Glomerular endothelial cell (primary cell): ENCODE data around the gene KIF15. TPM values are rescaled to one million over a fixed set of nuclear protein-coding genes. Genes with fewer than 3 reads are reported as not detected.
A peak's percentile ranks its signal among the peaks of the same experiment; 100 is the strongest.

Experiments
- DNase-seq: peaks from one replicate; pipeline ENCODE4 v3.0.0-alpha.2; 2011; ENCODE audit warnings: low read depth, low spot score; ENCODE audit errors: extremely low read depth
- total RNA-seq: library from RNA; depleted of rRNA; stranded (reverse); fragments of >200 nt; gene quantifications from 2 replicates; pipeline ENCODE4 v1.2.3, GENCODE V29; 2015

KIF15 gene
- total RNA-seq, 1 donor from 2014 or later: 3.7 TPM

- DNase-seq: no peak
Measured at GRCh38 chr3:44877333-44877732, 115.7 kb downstream of the KIF15 start.

DNA sequence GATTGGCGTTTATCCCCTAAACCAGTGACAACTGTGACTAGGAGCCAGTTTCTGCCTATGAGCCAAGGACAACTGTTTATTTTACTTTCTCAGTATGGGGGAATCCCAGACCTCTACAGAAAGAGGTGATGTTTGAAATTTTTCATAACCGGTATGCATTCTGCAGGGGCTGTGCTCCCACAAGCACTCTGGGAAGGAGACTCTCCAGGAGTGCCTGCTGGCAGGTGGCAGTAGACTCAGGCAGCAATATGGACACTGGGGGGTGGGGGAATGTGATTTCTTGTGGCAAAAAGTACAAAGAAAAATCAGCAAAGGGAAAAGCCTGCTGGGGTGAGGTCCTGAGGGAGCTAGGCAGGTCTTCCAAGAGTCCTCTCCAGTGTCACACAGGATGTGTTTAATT, 118.7 kb downstream of the KIF15 start:
- DNase-seq: no peak

GRCh38 chr3:44883213-44883955, 121.8 kb downstream of the KIF15 start:
- DNase-seq: no peak

GRCh38 chr3:44883999-44884431, 122.4 kb downstream of the KIF15 start:
- peak; percentile 67 for DNase-seq

DNA sequence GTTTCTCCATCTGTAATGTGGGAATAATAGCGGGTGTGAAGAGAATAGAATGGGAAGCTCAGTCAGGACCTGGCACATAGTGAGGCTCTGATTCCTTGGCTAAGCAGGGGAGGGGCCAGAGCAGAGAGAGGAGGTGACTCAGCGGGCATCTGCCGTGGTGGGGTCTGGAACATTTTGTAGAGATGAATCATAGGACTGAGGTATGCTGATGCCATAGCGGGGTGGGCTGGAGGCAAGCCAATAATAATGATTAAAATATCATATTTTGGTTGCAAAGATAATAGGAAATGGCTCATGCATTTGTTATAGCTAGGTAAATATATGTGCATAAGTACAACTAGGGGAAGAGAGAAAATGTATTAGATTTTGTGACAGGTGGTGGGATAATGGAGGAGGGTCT, 124.0 kb downstream of the KIF15 start:
- DNase-seq: peak; percentile 83

DNA sequence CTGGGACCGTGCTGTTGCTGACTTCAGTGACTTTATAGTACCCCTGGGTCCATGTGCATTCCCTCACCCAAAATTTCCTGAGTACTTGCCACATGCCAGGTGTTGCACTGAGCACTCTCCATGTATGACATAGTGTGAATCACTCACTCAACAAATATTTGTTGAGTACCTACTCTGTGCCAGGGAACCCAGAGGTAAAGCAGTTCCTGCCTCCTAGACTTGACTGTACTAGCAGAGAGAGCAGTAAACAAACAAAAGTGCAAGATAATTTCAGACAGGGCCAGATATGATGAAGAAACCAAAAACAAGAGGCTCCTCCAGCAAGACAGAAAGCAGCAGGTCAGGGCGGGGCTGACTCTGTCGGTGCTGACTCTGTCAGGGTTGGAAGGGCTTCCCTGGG, 125.0 kb downstream of the KIF15 start:
- no peak for DNase-seq

DNA sequence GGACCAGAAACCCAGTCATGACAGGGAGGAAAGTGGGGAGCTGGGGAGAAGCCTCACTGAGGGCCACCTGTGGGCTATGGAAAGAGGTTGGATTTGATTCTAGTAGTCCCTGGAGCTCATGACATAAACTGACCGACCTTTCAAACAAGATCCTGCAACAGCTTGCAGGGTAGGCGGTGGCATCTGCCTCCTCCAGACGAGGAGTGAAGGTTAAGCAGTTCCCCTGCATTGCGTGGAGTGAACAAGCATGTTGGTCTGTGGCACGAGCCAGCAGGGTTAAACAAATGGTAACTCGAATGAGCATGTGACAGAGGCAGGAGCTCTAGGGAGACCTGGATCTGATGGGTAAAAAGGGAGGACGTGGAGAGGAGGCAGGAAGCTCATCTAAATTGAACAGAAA, 125.5 kb downstream of the KIF15 start:
- DNase-seq: no peak

GRCh38 chr3:44890258-44890657, 128.7 kb downstream of the KIF15 start:
- no peak for DNase-seq

DNA sequence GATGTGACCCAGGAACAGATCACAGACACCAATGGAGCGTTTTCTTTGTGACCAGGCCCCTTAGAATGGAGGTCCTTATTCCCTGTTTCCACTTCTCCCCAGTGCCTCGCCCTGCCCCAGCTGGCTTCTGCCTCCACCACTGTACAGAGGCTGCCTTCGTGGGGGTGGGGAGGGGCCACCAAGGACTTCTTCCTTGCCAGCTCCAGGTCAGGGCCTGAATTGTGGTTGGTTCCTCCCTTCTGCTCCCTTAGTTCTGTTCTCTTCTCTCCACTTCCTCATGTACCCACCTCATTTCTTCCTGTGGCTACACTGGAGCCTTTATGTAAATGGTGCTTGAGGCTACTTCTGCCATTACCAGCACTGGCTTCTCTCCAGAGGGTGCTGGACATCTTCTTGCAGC, 129.3 kb downstream of the KIF15 start:
- no peak for DNase-seq

GRCh38 chr3:44892689-44893088, 131.1 kb downstream of the KIF15 start:
- DNase-seq: no peak

- DNase-seq: no peak
Measured at GRCh38 chr3:44893097-44893496, 131.5 kb downstream of the KIF15 start.

GRCh38 chr3:44894485-44894884, 132.9 kb downstream of the KIF15 start:
- DNase-seq: no peak

- DNase-seq: no peak
Measured at GRCh38 chr3:44896440-44896839, 134.8 kb downstream of the KIF15 start.

DNA sequence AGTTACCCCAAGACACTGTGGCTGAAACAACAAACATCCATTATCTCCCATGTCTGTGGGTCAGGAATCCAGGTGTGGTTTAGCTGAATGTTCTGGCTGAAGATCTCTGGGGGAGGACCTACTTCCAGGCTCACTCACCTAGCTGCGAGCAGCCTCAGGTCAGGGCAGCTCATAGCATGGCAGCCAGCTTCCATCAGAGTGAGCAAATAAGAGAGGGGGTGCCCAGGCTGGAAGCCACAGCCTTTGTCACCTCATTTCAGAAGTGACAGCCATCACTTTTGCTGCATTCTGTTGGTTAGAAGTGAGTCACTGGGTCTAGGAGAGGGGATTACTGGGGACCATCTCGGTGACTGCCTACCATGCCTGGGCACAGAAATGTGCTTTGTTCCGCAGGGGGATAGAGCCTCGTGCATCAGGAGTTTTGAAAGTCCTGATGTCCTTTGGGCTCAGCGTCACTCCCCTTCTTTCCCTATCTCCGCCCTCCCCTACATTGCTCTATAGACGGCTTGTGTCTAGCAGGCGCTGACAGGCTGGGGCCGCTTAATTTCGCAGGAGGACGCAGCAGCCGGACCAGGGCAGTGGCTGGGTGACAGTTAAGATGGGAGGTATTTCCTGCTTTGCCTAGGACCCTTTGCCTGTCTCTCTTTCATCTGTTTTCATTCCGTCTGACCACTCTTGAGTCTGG, 138.2 kb downstream of the KIF15 start:
- DNase-seq: no peak

GRCh38 chr3:44902628-44903027, 141.0 kb downstream of the KIF15 start:
- no peak for DNase-seq

Other genes starting within 250 kb of the KIF15 start
- 1.2 and 1.9 TPM in 2 replicates for gene ZKSCAN7, start 206.6 kb upstream of the KIF15 start, total RNA-seq
- 0.63 and 0.88 TPM in 2 replicates for gene ZNF660, start 176.8 kb upstream of the KIF15 start, total RNA-seq
- gene ZNF197, start 136.8 kb upstream of the KIF15 start, total RNA-seq: 10.4 and 11.1 TPM in 2 replicates
- 11.6 and 12.0 TPM in 2 replicates for gene ZNF35, start 113.1 kb upstream of the KIF15 start, total RNA-seq
- gene ZNF502, start 49.1 kb upstream of the KIF15 start, total RNA-seq: 2.6 and 3.2 TPM in 2 replicates
- 2.2 and 4.0 TPM in 2 replicates for gene ZNF501, start 32.2 kb upstream of the KIF15 start, total RNA-seq
- 16.7 and 18.1 TPM in 2 replicates for gene KIAA1143, start 175 bp upstream of the KIF15 start, total RNA-seq
- gene TMEM42, start 100.1 kb downstream of the KIF15 start, total RNA-seq: 14.5 and 17.1 TPM in 2 replicates
- gene TGM4, start 112.8 kb downstream of the KIF15 start, total RNA-seq: not detected in 2 replicates
- 61.0 and 81.9 TPM in 2 replicates for gene ZDHHC3, start 214.4 kb downstream of the KIF15 start, total RNA-seq
- 43.0 and 50.0 TPM in 2 replicates for gene EXOSC7, start 214.4 kb downstream of the KIF15 start, total RNA-seq